ENCODE results near the gene GSTT4.
A peak's percentile ranks its signal among the peaks of the same experiment; 100 is the strongest.
"Not testable (repeated sequence)": the region's sequence is repeated elsewhere in the genome, so short reads cannot be mapped to it uniquely, and the experiment has no call there.

The GSTT4 gene

DNA sequence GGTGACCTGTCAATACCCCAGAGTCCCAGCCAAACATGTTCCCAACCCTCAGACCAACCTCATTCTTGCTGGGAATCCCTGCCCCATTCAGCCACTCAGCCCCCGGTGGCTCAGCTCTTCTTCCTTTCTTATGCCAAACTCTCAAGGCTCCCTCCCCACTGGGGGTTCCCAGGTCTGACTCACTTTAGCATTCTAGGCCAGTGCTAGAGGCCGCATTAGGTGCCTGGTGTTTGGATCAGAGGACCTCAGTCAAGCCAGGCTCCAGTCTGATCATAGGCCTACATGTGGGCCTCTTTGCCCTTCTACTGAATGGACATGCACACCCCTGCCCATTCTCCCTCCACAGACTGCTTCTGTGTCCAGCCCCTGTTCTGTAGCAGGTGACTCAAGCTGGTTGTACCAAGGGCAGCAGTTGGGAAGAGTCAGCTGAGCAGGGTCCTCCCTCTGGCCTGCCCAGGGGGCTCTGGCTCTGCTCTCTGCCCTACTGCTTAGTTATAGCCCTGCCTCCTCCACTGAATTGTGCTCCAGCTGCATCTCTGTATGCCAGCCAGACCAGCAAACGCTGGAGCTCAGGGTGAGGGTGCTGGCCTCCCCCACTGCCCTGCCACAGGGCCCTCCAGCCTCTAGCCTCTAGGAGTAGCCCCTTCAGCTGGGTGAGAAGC, 15.5 kb downstream of the GSTT4 start:
- DNase-seq (ENCODE audit: low read depth in 2 of 2): not testable (repeated sequence)

DNA sequence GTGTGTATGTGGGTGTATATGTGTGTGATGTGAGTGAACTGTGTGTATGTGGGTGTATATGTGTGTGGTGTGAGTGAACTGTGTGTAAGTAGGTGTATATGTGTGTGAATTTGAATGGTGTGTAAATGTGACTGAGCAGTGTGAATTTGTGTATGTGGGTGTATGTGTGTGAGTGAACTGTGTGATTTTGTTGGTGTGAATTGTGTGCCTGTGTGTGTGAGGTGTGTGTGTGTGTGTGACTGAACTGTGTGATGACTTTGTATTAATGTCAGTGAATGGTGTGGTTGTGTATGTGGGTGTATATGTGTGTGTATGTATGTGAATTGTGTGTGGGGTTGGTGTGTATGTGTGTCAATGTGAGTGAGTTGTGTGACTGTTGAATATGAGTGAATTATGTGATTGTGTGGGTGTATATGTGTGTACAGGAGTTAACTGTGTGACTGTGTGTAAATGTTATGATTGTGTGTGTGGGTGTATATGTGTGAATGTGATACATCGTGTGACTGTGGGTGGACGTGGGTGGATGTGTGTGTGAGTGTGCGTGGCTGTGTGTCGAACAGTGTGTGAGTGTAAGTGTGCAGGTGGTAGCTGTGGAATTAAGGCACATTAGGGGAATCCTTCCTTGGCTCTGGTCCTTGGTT, 18.6 kb downstream of the GSTT4 start:
- not testable (repeated sequence) for DNase-seq (ENCODE audit: low read depth in 2 of 2)

DNA sequence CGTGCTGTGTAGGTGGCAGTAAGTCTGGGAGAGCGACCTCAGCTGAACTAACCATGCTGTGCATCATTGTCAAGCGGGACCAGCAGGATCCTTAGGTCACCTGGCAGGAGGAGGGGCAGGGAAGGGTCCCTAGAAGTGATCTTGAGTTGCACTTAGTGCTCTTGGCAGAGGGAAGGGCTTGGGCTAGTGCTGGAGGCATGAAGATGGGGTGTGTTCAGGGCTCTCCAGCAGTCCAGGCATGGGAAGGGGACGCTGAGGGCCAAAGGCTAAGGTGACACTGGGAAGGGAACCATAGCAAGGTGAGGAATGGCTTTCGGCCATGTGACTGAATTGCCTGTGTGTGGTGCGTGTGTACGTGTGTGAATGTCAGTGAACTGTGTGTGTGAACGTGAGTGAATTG, 19.2 kb downstream of the GSTT4 start:
- DNase-seq (ENCODE audit: low read depth in 2 of 2): not testable (repeated sequence)

DNA sequence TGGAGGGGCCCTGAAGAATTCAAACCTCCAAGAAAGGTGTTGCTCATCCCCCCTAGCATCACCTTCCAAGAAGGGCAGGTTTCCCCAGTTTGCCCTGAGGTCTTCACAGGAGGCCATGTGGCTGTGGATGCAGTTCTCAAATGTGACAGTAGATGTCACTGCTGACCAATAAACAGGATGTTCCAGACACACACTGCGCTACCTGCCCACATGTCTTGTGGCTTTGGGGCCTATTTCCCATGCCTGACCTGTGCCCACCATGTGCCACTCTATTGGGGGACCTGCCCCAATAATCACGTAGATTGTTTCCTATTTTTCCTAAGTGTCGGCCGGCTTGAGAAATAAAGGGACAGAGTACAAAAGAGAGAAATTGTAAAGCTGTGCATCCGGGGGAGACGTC, 20.8 kb downstream of the GSTT4 start:
- DNase-seq (ENCODE audit: low read depth in 2 of 2): peak; percentile 1 to 4

DNA sequence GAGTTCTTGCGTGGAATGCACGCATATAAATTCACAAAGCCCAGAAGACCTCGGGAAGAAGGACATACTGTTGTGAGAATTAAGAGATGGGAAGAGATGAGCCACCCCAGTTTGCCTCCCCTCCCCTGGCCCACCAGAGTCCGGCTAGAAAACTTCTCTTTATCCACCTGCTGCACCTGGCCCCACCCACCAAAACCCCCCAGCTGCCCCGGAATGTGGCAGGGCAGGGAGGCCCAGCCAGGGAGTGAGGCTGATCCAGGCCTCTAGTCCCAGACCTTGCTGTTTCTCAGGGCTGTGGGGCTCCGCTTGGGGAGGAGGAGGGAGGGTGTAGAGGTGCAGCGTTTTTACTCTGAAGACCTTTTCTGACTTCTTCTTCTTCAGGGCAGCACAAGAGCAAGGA, 24.7 kb downstream of the GSTT4 start:
- DNase-seq (ENCODE audit: low read depth in 2 of 2): not testable (repeated sequence)

DNA sequence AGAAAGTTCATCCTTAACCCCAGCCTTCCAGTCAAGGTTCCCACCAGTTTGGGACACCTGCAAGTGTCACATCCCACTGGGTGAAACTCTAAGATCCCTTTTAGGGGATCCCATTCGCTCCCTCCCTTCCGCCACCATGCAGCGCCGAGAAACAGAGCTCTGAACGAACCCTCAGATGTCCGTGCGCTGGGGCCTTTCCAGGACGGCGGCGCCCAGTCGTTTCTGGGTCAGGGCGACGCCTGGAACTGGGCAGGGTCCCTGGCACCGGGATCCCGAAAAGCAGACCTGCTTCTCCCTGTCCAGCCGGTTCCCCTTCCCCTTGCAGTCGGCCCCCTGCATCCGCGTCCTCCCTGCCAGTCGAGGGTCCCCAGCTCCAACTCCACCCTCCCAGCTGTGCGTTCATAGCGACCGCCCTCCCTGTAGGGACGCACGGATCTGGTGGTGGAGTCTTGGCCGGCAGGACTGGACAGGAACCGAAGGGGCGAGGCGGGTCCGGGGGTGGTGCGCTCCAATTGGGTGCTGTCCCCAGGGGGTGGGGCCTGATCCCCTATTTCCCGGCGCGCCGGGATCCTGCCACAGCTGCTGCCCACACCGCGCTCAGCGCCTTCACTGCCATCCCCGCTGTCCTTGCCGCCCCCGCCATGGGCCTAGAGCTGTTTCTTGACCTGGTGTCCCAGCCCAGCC, 25.6 kb downstream of the GSTT4 start, which contains the start of gene GSTT2:
Gene GSTT2 (plus strand): TSS at position 578 of the 684 bp plus-strand sequence.
- DNase-seq (ENCODE audit: low read depth in 2 of 2): not testable (repeated sequence)

DNA sequence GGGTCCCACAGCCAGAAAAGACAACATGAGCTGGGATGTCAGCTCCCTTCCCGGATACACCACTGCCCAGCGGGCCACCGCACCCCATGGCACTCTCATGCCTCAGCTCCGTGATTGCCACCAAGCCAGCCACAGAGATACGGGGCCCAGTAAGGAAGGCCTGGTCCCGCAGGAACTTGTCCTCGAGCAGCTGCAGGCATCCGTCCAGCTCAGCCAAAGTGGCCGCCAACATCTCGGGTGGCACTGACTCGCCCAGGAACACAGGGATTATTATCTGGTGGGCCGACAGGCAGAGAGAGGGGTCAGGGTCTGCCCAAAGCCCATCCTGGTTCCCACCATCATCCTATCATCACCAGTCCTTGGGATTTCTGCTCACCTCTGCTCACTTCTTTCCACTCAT, 27.9 kb downstream of the GSTT4 start:
- not testable (repeated sequence) for DNase-seq (ENCODE audit: low read depth in 2 of 2)

DNA sequence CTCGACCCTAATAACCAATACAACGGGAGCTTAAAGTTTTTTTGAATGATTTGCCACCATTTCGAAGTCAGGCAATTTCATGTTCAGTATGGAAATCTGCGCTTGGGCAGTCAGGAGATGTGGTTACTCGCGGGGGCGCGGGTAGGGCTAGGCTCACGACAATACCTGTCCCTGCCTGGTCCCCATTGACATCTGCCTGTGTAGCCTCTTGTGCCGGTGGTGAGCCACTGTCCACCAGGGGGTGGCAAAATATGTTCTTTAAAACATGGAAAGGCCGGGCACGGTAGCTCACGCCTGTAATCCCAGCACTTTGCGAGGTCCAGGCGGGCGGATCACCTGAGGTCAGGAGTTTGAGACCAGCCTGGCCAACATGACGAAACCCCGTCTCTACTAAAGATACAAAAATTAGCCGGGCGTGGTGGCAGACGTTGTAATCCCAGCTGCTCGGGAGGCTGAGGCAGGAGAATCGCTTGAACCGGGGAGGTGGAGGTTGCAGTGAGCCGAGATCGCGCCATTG, 30.4 kb downstream of the GSTT4 start:
- not testable (repeated sequence) for DNase-seq (ENCODE audit: low read depth in 2 of 2)

DNA sequence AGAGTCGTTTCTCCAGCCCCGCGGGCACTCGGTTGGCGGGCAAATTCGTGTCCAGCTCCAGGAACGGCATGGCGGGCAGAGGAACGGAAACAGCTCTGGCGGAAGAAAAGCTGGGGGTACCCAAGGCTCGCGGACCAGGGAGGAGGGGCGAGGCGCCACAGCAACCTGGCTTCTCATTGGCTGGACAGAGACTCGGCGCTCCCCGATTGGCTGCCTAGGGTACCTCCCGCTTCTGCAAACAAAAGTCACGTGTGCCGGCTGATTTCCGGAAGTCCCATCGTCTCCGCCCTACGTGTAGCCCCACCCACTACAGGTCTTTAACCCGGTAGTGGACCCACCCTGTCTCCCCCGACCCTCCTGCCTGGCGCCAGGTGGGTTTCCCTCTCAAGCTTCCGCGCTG, 30.9 kb downstream of the GSTT4 start, which contains the start of gene DDT:
Gene DDT (minus strand): TSS at position 97 of the 400 bp plus-strand sequence. CDS start 27 bp downstream, at position 70.
- DNase-seq (ENCODE audit: low read depth in 2 of 2): not testable (repeated sequence)

DNA sequence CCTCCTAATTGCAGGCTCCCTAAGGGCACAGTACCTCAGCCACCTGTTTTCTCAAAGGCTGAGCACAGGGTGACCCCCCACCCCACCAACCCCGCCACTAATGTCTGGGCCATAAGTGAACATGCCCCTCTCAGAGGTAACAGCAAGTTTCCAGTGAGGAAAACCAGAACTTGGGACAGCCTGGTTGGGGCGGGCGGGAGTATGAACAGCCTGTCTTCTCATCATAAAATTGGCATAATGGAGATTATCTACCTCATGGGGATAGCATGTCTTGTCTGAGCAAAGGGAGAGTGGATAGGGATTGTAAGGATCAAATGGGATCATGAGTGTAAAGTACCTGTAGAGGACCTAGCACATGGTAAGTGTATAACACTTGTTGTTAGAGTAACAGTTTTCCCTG, 33.3 kb downstream of the GSTT4 start:
- DNase-seq (ENCODE audit: low read depth in 2 of 2): not testable (repeated sequence)

DNA sequence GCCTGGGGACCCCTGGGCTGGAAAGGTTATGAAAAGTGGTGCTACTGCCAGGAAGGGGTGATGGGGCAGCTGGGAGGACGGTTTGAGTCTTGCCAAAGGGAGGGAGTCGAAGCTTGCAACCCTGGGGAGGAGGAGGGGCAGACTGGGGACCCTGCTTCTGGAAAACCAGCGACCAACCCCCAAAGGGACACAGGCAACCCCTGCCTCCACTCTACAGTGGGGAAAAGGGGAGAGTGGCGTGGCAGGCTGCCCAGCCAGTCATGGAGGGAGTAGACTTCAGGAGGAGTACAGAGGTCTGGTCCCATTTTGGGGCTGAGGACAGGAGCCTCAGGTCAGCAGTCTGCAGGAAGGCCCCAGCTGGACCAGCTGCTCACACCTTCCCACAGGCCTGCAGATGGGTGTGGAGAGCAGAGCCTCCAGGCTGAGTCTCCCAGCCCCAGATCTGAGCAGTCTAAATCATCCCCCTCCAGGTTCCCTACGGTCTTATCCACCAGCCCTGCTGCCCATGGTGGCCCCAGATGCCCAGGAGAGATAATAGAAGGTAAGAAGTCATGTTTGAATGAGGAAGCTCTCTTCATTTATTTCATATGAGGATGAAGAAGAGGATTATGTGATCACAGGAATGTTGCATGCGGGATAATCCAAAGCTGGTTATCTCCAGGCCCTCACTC, 34.3 kb downstream of the GSTT4 start:
- no peak for DNase-seq (ENCODE audit: low read depth in 2 of 2)

DNA sequence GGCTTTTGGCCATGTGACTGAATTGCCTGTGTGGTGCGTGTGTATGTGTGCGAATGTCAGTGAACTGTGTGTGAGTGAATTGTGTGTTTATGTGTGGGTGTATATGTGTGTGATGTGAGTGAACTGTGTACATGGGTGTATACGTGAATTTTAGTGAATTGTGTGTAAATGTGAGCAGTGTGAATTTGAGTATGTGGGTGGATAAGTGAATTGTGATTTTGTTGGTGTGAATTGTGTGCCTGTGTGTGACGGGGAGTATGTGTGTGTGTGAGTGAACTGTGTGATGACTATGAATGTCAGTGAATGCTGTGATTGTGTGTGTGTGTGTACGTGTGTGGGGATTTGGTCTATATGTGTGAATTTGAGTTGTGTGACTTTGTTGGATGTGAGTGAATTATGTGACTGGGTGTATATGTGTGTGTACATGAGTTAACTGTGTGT, 35.0 kb downstream of the GSTT4 start:
- DNase-seq (ENCODE audit: low read depth in 2 of 2): no peak

DNA sequence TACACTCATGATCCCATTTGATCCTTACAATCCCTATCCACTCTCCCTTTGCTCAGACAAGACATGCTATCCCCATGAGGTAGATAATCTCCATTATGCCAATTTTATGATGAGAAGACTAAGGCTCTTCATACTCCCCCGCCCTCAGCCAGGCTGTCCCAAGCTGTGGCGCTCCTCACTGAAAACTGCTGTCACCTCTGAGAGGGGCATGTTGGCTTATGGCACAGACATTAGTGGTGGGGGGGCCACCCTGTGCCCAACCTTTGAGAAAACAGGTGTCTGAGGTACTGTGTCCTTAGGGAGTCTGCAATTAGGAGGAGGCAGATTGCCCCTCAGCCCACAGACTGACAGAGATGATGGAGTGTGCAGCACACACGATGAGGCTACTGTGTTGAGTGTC, 36.2 kb downstream of the GSTT4 start:
- no peak for DNase-seq (ENCODE audit: low read depth in 2 of 2)

DNA sequence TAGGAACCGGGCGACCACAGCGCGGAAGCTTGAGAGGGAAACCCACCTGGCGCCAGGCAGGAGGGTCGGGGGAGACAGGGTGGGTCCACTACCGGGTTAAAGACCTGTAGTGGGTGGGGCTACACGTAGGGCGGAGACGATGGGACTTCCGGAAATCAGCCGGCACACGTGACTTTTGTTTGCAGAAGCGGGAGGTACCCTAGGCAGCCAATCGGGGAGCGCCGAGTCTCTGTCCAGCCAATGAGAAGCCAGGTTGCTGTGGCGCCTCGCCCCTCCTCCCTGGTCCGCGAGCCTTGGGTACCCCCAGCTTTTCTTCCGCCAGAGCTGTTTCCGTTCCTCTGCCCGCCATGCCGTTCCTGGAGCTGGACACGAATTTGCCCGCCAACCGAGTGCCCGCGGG, 38.7 kb downstream of the GSTT4 start, which contains the start of gene DDTL:
Gene DDTL (plus strand): TSS at position 321 of the 400 bp plus-strand sequence. CDS start 27 bp downstream, at position 348.
- DNase-seq (ENCODE audit: low read depth in 2 of 2): not testable (repeated sequence)

DNA sequence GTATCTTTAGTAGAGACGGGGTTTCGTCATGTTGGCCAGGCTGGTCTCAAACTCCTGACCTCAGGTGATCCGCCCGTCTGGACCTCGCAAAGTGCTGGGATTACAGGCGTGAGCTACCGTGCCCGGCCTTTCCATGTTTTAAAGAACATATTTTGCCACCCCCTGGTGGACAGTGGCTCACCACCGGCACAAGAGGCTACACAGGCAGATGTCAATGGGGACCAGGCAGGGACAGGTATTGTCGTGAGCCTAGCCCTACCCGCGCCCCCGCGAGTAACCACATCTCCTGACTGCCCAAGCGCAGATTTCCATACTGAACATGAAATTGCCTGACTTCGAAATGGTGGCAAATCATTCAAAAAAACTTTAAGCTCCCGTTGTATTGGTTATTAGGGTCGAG, 39.2 kb downstream of the GSTT4 start:
- not testable (repeated sequence) for DNase-seq (ENCODE audit: low read depth in 2 of 2)

DNA sequence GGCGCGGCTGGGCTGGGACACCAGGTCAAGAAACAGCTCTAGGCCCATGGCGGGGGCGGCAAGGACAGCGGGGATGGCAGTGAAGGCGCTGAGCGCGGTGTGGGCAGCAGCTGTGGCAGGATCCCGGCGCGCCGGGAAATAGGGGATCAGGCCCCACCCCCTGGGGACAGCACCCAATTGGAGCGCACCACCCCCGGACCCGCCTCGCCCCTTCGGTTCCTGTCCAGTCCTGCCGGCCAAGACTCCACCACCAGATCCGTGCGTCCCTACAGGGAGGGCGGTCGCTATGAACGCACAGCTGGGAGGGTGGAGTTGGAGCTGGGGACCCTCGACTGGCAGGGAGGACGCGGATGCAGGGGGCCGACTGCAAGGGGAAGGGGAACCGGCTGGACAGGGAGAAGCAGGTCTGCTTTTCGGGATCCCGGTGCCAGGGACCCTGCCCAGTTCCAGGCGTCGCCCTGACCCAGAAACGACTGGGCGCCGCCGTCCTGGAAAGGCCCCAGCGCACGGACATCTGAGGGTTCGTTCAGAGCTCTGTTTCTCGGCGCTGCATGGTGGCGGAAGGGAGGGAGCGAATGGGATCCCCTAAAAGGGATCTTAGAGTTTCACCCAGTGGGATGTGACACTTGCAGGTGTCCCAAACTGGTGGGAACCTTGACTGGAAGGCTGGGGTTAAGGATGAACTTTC, 44.0 kb downstream of the GSTT4 start, which contains the start of gene GSTT2B:
Gene GSTT2B (minus strand): TSS at position 112 of the 688 bp plus-strand sequence. CDS start 64 bp downstream, at position 48.
- DNase-seq (ENCODE audit: low read depth in 2 of 2): not testable (repeated sequence)

DNA sequence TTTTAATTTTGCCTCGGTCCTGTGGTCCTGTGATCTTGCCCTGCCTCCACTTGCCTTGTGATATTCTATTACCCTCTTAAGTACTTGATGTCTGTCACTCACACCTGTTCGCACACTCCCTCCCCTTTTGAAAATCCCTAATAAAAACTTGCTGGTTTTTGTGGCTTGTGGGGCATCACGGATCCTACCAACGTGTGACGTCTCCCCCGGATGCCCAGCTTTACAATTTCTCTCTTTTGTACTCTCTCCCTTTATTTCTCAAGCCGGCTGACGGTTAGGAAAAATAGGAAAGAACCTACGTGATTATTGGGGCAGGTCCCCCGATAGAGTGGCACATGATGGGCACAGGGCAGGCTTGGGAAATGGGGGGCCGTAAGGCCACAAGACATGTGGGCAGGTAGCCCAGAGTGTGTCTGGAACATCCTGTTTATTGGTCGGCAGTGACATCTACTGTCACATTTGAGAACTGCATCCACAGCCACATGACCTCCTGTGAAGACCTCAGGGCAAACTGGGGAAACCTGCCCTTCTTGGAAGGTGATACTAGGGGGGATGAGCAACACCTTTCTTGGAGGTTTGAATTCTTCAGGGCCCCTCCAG, 48.9 kb downstream of the GSTT4 start:
- DNase-seq (ENCODE audit: low read depth in 2 of 2): peak; percentile 9 to 20

DNA sequence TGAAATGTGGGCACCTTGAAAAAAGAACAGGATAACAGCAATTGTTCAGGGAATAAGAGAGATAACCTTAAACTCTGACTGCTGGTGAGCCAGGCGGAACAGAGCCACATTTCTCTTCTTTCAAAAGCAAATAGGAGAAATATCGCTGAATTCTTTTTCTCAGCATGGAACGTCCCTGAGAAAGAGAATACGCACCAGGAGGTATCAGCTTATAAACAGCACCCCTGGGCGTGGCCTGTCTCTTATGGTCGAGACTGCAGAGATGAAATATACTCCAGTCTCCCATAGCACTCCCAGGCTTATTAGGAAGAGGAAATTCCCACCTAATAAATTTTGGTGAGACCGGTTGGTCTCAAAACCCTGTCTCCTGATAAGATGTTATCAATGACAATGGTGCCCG, 49.4 kb downstream of the GSTT4 start:
- DNase-seq (ENCODE audit: low read depth in 2 of 2): not testable (repeated sequence)

DNA sequence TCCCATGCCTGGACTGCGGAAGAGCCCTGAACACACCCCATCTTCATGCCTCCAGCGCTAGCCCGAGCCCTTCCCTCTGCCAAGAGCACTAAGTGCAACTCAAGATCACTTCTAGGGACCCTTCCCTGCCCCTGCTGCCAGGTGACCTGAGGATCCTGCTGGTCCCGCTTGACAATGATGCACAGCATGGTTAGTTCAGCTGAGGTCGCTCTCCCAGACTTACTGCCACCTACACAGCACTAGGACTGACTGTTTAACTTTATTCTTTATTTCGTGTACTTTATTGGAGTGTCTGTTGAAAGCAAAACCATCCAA, 50.3 kb downstream of the GSTT4 start:
- not testable (repeated sequence) for DNase-seq (ENCODE audit: low read depth in 2 of 2)

DNA sequence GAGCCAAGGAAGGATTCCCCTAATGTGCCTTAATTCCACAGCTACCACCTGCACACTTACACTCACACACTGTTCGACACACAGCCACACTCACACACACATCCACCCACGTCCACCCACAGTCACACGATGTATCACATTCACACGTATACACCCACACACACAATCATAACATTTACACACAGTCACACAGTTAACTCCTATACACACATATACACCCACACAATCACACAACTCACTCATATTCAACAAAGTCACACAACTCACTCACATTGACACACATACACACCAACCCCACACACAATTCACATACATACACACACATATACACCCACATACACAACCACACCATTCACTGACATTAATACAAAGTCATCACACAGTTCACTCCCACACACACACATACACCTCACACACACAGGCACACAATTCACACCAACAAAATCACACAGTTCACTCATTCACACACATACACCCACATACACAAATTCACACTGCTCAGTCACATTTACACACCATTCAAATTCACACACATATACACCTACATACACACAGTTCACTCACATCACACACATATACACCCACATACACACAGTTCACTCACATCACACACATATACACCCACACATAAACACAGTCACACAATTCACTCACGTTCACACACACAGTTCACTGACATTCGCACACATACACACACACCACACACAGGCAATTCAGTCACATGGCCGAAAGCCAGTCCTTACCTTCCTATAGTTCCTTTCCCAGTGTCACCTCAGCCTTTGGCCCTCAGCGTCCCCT, 50.9 kb downstream of the GSTT4 start:
- DNase-seq (ENCODE audit: low read depth in 2 of 2): not testable (repeated sequence)
